CD8-positive, alpha-beta memory T cell (primary cell): ENCODE data around the gene LIPH. TPM values are rescaled to one million over a fixed set of nuclear protein-coding genes. Genes with fewer than 3 reads are reported as not detected.
A peak's percentile ranks its signal among the peaks of the same experiment; 100 is the strongest.

Experiments used
- CTCF ChIA-PET: fragments of 350-600 bp; sonication (Branson Sonifier 250); formaldehyde crosslinking; loops from one replicate; lab custom pipeline; 2021; ENCODE audit warnings: antibody characterized with exemption; lab: Charles Lee
- POLR2A ChIA-PET: fragments of 350-600 bp; sonication (Branson Sonifier 250); formaldehyde crosslinking; loops from one replicate; lab custom pipeline; 2021; ENCODE audit warnings: antibody characterized with exemption; lab: Charles Lee
- DNase-seq, 5 donors: peaks; one replicate each; pipeline versions ENCODE4 v3.0.0 to v3.0.0-alpha.2; 2020 to 2022; ENCODE audit warnings: mixed read lengths in 1 of 5
- H3K27ac ChIP-seq: one replicate; pipeline ENCODE4 v1.7.0; 2013; ENCODE audit warnings: low read depth, mild to moderate bottlenecking, low read length, moderate library complexity
- H3K27me3 ChIP-seq: 2 replicates; pipeline ENCODE4 v1.7.0; 2013; ENCODE audit warnings: low read length, mild to moderate bottlenecking; ENCODE audit not compliant: insufficient read depth, poor library complexity, severe bottlenecking
- H3K36me3 ChIP-seq: 2 replicates; pipeline ENCODE4 v1.7.0; 2013; ENCODE audit warnings: mild to moderate bottlenecking, low read length, moderate library complexity; ENCODE audit not compliant: insufficient read depth
- H3K4me1 ChIP-seq: 2 replicates; pipeline ENCODE4 v1.7.0; 2013; ENCODE audit warnings: mild to moderate bottlenecking, low read length, moderate library complexity; ENCODE audit not compliant: insufficient read depth
- H3K4me3 ChIP-seq: 2 replicates; pipeline ENCODE4 v1.7.0; 2013; ENCODE audit warnings: mild to moderate bottlenecking, low read length
- H3K9me3 ChIP-seq: 2 replicates; pipeline ENCODE4 v1.7.0; 2013; ENCODE audit warnings: mild to moderate bottlenecking, low read length
- H3K27ac Mint-ChIP-seq, 8 donors: one replicate each; pipeline ENCODE4 v1.8.0; 2020 to 2021; ENCODE audit warnings: mixed read lengths in 8 of 8, mild to moderate bottlenecking in 6 of 8, inconsistent platforms in 3 of 8, moderate library complexity in 3 of 8
- H3K27me3 Mint-ChIP-seq, 2 donors: one replicate each; pipeline ENCODE4 v1.8.0; 2020 to 2021; ENCODE audit warnings: mixed read lengths in 2 of 2, mild to moderate bottlenecking in 1 of 2, moderate library complexity in 1 of 2
- H3K36me3 Mint-ChIP-seq, 3 donors: one replicate each; pipeline ENCODE4 v1.8.0; 2020 to 2021; ENCODE audit warnings: mixed read lengths in 3 of 3, inconsistent platforms in 1 of 3, mild to moderate bottlenecking in 1 of 3
- H3K4me1 Mint-ChIP-seq, 3 donors: one replicate each; pipeline ENCODE4 v1.8.0; 2020 to 2021; ENCODE audit warnings: mixed read lengths in 3 of 3, inconsistent platforms in 1 of 3, mild to moderate bottlenecking in 1 of 3
- H3K4me3 Mint-ChIP-seq, 7 donors: one replicate each; pipeline ENCODE4 v1.8.0; 2020 to 2021; ENCODE audit warnings: mixed read lengths in 7 of 7, mild to moderate bottlenecking in 6 of 7, moderate library complexity in 4 of 7, inconsistent platforms in 2 of 7
- H3K9me3 Mint-ChIP-seq, 5 donors: one replicate each; pipeline ENCODE4 v1.8.0; 2020 to 2022; ENCODE audit warnings: mixed read lengths in 5 of 5, mild to moderate bottlenecking in 3 of 5, moderate library complexity in 2 of 5, inconsistent platforms in 1 of 5
- polyA plus RNA-seq: library from polyadenylated mRNA; unstranded; fragments of 300-500 nt; fragmentation: Illumina TruSeq; gene quantifications from one replicate; pipeline ENCODE4 v1.2.3, GENCODE V29; 2021
- total RNA-seq, 2 experiments: library from RNA; stranded (reverse); gene quantifications; one replicate each; pipeline ENCODE4 v1.2.3, GENCODE V29; 2021

LIPH gene
- total and polyA plus RNA-seq, 3 experiments from 2014 or later: not detected

GRCh38 chr3:185526349-185526951, 25.9 kb downstream of the LIPH start:
- no peak for DNase-seq
- Histone ChIP-seq H3K4me3 (no peak overlapping the region), H3K9me3 (no peaks in the 10 kb centered on the region), H3K27ac (no peak overlapping the region), H3K4me1 (no peaks in the 10 kb centered on the region), H3K27me3 (peaks cover 3% of the 10 kb centered on the region), H3K36me3 (no peaks in the 10 kb centered on the region)
- CTCF ChIA-PET: no interaction called here
- Mint-ChIP-seq H3K4me3 (no peak overlapping the region), H3K9me3 (peaks cover 0 to 2% (median 0%) of the 10 kb centered on the region in 5 donors), H3K36me3 (no peaks in the 10 kb centered on the region), H3K4me1 (no peaks in the 10 kb centered on the region), H3K27me3 (peaks cover 13 to 26% of the 10 kb centered on the region in 2 donors), H3K27ac (no peak overlapping the region)
- POLR2A ChIA-PET: no interaction called here

DNA sequence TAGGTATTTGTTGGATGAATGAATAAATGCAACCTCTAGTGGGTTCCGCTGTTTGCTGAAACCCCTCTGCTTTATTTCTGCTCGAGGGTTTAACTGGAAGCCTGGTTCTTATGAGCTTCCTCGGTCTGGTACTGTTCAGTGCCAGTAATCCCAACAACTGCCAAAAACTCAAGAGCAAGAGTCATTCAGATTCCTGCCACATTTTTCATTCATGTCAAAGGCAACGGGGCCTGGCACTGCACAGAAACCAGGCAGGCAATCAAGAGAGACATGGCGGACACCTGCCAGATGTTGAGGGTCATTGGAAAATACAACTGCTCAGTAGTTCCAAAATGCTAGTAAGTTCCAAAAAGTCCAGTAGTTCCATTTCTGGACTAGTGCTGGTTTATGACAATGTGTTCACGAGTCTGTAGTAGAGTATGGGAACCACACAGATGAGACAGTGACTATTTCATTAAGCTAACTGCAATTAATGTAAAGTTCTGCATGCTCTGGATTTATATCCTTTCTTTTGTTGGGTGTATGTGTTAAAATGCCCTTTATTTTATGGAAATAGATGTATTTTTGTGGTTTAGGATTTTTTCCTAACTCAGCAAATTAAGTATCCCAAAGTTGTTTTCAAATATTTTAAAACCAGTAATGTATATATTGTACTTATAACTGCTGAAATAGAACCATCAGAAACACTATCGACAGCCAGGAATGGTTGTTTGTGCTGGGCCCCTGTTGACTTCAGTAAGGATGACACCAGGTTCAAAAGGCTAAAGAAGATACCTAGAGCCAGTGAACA, 30.8 kb downstream of the LIPH start:
- Mint-ChIP-seq H3K27ac (no peak overlapping the region), H3K4me1 (no peaks in the 10 kb centered on the region), H3K4me3 (no peak overlapping the region), H3K9me3 (peaks cover 0 to 2% (median 0%) of the 10 kb centered on the region in 5 donors), H3K27me3 (peaks cover 13 to 36% of the 10 kb centered on the region in 2 donors), H3K36me3 (no peaks in the 10 kb centered on the region)
- DNase-seq: no peak
- no peaks in the 10 kb centered on the region for H3K9me3 ChIP-seq
- H3K36me3 ChIP-seq: no peaks in the 10 kb centered on the region
- H3K27me3 ChIP-seq: peaks cover 7% of the 10 kb centered on the region
- H3K27ac ChIP-seq: no peak overlapping the region
- ChIA-PET POLR2A (no interaction called here), CTCF (no interaction called here)
- H3K4me1 ChIP-seq: no peaks in the 10 kb centered on the region
- no peak overlapping the region for H3K4me3 ChIP-seq

GRCh38 chr3:185519021-185519420, 33.4 kb downstream of the LIPH start:
- H3K36me3 ChIP-seq: no peaks in the 10 kb centered on the region
- no peak for DNase-seq
- Mint-ChIP-seq H3K4me1 (no peaks in the 10 kb centered on the region), H3K9me3 (peaks cover 0 to 2% (median 0%) of the 10 kb centered on the region in 5 donors), H3K27ac (peak overlapping the region in 1 of 8 donors; percentile 24), H3K27me3 (peaks cover 7 to 31% of the 10 kb centered on the region in 2 donors), H3K4me3 (no peak overlapping the region), H3K36me3 (no peaks in the 10 kb centered on the region)
- no peaks in the 10 kb centered on the region for H3K4me1 ChIP-seq
- peaks cover 7% of the 10 kb centered on the region for H3K27me3 ChIP-seq
- no peaks in the 10 kb centered on the region for H3K9me3 ChIP-seq
- ChIA-PET POLR2A (no interaction called here), CTCF (no interaction called here)
- no peak overlapping the region for H3K4me3 ChIP-seq
- no peak overlapping the region for H3K27ac ChIP-seq

DNA sequence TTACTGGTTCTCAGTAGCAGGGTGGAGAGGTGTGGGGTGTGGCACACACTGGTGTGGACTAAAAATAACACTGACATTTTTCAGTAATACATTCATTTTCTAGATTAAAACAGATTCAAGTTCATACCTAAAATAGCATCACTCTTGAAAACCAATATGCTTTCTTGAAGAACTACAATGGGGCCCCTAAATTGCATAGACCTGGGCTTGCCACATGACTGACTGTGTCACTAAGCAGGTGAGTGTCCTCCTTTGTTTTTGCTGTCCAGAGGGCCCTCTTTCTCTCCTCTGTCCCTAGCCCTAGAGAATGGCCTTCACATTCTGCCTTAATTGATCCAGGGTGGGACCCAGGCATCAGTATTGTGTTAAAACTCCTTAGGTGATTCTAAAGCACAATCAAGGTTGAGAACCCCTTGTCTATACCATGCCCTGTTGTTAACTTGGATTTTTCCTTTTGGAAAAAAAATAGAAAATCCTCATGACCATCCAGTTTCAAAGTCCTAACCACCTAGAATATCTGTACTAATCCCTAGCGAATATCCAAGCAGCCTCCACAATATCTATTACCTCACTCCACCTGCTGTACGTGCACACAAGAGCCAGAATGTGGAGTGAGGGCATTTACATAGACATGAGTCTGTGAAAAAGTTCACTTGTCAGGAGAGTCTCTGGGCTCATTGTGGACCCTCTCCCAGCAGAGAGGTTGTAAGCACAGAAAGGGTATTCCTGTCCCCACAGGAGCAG, 34.8 kb downstream of the LIPH start:
- H3K27me3 ChIP-seq: peaks cover 7% of the 10 kb centered on the region
- Mint-ChIP-seq H3K36me3 (no peaks in the 10 kb centered on the region), H3K9me3 (peaks cover 0 to 2% (median 0%) of the 10 kb centered on the region in 5 donors), H3K4me3 (no peak overlapping the region), H3K27ac (no peak overlapping the region), H3K4me1 (no peaks in the 10 kb centered on the region), H3K27me3 (peaks cover 12 to 30% of the 10 kb centered on the region in 2 donors)
- H3K4me1 ChIP-seq: no peaks in the 10 kb centered on the region
- no peak overlapping the region for H3K4me3 ChIP-seq
- POLR2A ChIA-PET: no interaction called here
- DNase-seq: no peak
- H3K27ac ChIP-seq: no peak overlapping the region
- no peaks in the 10 kb centered on the region for H3K9me3 ChIP-seq
- CTCF ChIA-PET: interaction anchor here (1.5 kb wide), 1 partner anchor 58 kb away, joined by 3 read pairs; no protein-coding TSS in a partner anchor
- H3K36me3 ChIP-seq: no peaks in the 10 kb centered on the region

GRCh38 chr3:185511711-185512110, 40.7 kb downstream of the LIPH start:
- Histone ChIP-seq H3K36me3 (no peaks in the 10 kb centered on the region), H3K4me3 (no peak overlapping the region), H3K27me3 (no peaks in the 10 kb centered on the region), H3K27ac (no peak overlapping the region), H3K9me3 (no peaks in the 10 kb centered on the region), H3K4me1 (no peaks in the 10 kb centered on the region)
- Mint-ChIP-seq H3K4me1 (no peaks in the 10 kb centered on the region), H3K27ac (no peak overlapping the region), H3K27me3 (peaks cover 11 to 15% of the 10 kb centered on the region in 2 donors), H3K9me3 (no peaks in the 10 kb centered on the region), H3K36me3 (no peaks in the 10 kb centered on the region), H3K4me3 (no peak overlapping the region)
- DNase-seq: no peak
- ChIA-PET POLR2A (no interaction called here), CTCF (no interaction called here)

DNA sequence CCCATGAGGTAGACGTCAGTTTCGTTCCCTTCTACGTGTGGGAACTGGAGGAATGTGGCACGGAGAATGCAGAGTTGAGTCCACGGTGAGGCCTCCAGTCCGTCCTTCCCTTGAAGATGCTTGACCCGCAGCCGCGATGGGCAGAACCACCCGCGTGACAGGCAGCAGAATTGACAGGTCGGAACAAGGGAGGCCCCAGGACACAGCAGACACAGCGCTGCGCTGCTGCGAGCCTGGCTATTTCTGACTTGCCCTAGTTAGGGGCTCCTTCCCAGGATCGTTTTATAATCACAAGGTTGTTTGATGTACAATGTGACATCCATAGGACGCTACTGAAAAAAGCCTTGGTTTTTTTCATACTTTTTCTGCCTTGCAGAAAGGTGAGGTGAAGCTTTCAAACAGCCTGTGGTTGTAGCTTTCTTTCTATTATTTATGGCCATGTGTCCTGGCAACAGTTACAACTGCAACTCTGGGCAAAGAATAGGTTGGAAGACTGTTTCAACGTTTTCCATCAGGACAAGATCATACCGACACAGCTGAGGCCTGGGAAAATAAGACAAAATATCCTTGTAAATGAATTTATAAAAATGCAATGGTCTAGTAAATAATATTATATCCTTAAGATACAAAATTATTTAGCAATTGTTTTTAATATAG, 43.9 kb downstream of the LIPH start:
- Mint-ChIP-seq H3K27ac (no peak overlapping the region), H3K27me3 (peaks cover 11 to 13% of the 10 kb centered on the region in 2 donors), H3K9me3 (no peaks in the 10 kb centered on the region), H3K4me1 (no peaks in the 10 kb centered on the region), H3K36me3 (no peaks in the 10 kb centered on the region), H3K4me3 (no peak overlapping the region)
- Histone ChIP-seq H3K27me3 (no peaks in the 10 kb centered on the region), H3K9me3 (no peaks in the 10 kb centered on the region), H3K4me1 (no peaks in the 10 kb centered on the region), H3K4me3 (no peak overlapping the region), H3K27ac (no peak overlapping the region), H3K36me3 (no peaks in the 10 kb centered on the region)
- DNase-seq: no peak
- ChIA-PET POLR2A (interaction anchor here (0.5 kb wide), 1 partner anchor 35 kb away, joined by 3 read pairs; no protein-coding TSS in a partner anchor), CTCF (no interaction called here)

- POLR2A ChIA-PET: no interaction called here
- no peak for DNase-seq
- Histone ChIP-seq H3K27ac (no peak overlapping the region), H3K4me1 (no peaks in the 10 kb centered on the region), H3K4me3 (no peak overlapping the region), H3K27me3 (no peaks in the 10 kb centered on the region), H3K36me3 (no peaks in the 10 kb centered on the region), H3K9me3 (no peaks in the 10 kb centered on the region)
- H3K27me3 Mint-ChIP-seq: peaks cover 11 to 13% of the 10 kb centered on the region in 2 donors
- H3K27ac Mint-ChIP-seq: peak overlapping the region in 1 of 8 donors; percentile 94
- no peak overlapping the region for H3K4me3 Mint-ChIP-seq
- CTCF ChIA-PET: no interaction called here
- no peaks in the 10 kb centered on the region for H3K9me3 Mint-ChIP-seq
- H3K4me1 Mint-ChIP-seq: no peaks in the 10 kb centered on the region
- no peaks in the 10 kb centered on the region for H3K36me3 Mint-ChIP-seq
Measured at GRCh38 chr3:185507883-185508282, 44.5 kb downstream of the LIPH start.
